GM23338 (cell line): ENCODE measurements around the gene LMO7. TPM values are rescaled to one million over a fixed set of nuclear protein-coding genes. Genes with fewer than 3 reads are reported as not detected.
"Not testable (repeated sequence)": the region's sequence is repeated elsewhere in the genome, so short reads cannot be mapped to it uniquely, and the experiment has no call there.

Experiments used
- ATAC-seq: fragments of 200-7000 bp; cut with Tn5 transposase; 3 replicates; pipeline ENCODE4 v1.9.1; 2020
- DNase-seq: peaks from one replicate; pipeline ENCODE4 v3.0.0-alpha.2; 2015; ENCODE audit warnings: low spot score
- H2AFZ ChIP-seq: fragments of 200-600 bp; sonication (generic); 2 replicates; pipeline ENCODE4 v1.8.0; 2016; ENCODE audit warnings: antibody characterized with exemption, mild to moderate bottlenecking, moderate library complexity
- H3F3A ChIP-seq: fragments of 200-600 bp; sonication (generic); replicated peaks from 2 replicates; pipeline ENCODE4 v1.8.0; 2017; ENCODE audit warnings: antibody characterized with exemption, mixed run types, low read depth
- H3K27ac ChIP-seq: fragments of 200-600 bp; sonication (generic); 2 replicates; pipeline ENCODE4 v1.6.1; 2016; ENCODE audit warnings: low read depth
- H3K27me3 ChIP-seq: fragments of 200-600 bp; sonication (generic); 2 replicates; pipeline ENCODE4 v1.8.0; 2016; ENCODE audit warnings: mild to moderate bottlenecking, mixed run types, moderate library complexity; ENCODE audit not compliant: insufficient read depth
- H3K36me3 ChIP-seq: fragments of 200-600 bp; sonication (generic); 2 replicates; pipeline ENCODE4 v1.8.0; 2016; ENCODE audit warnings: mild to moderate bottlenecking; ENCODE audit not compliant: insufficient read depth
- H3K4me1 ChIP-seq: fragments of 200-600 bp; sonication (generic); 2 replicates; pipeline ENCODE4 v1.8.0; 2016; ENCODE audit warnings: mild to moderate bottlenecking, moderate library complexity; ENCODE audit not compliant: insufficient read depth
- H3K4me2 ChIP-seq: fragments of 200-600 bp; sonication (generic); 2 replicates; pipeline ENCODE4 v1.7.1; 2017; ENCODE audit warnings: mixed run types
- H3K4me3 ChIP-seq: fragments of 200-600 bp; sonication (generic); 2 replicates; pipeline ENCODE4 v1.6.1; 2016; ENCODE audit warnings: mixed run types
- H3K79me2 ChIP-seq: fragments of 200-600 bp; sonication (generic); replicated peaks from 2 replicates; pipeline ENCODE4 v1.8.0; 2017; ENCODE audit warnings: mild to moderate bottlenecking; ENCODE audit not compliant: insufficient read depth
- H3K9me2 ChIP-seq: fragments of 200-600 bp; sonication (generic); 2 replicates; pipeline ENCODE4 v1.8.0; 2017; ENCODE audit not compliant: insufficient read depth
- H4K20me1 ChIP-seq: fragments of 200-600 bp; sonication (generic); replicated peaks from 2 replicates; pipeline ENCODE4 v1.8.0; 2017; ENCODE audit warnings: mild to moderate bottlenecking; ENCODE audit not compliant: insufficient read depth
- H3K27ac Mint-ChIP-seq: 2 replicates; pipeline ENCODE4 v1.8.0; 2020; ENCODE audit warnings: inconsistent platforms, mild to moderate bottlenecking, moderate library complexity, mixed read lengths
- H3K27me3 Mint-ChIP-seq: 3 replicates; pipeline ENCODE4 v1.8.0; 2022; ENCODE audit warnings: low read depth, mild to moderate bottlenecking, moderate library complexity, mixed read lengths, inconsistent platforms; ENCODE audit not compliant: insufficient read depth, poor library complexity
- H3K36me3 Mint-ChIP-seq: 3 replicates; pipeline ENCODE4 v1.8.0; 2021; ENCODE audit warnings: low read depth, mild to moderate bottlenecking, inconsistent platforms, moderate library complexity, mixed read lengths
- H3K4me1 Mint-ChIP-seq: 3 replicates; pipeline ENCODE4 v1.8.0; 2020; ENCODE audit warnings: mild to moderate bottlenecking, inconsistent platforms, mixed read lengths
- H3K4me3 Mint-ChIP-seq: 3 replicates; pipeline ENCODE4 v1.8.0; 2021; ENCODE audit warnings: moderate library complexity, mild to moderate bottlenecking, inconsistent platforms, mixed read lengths
- H3K9me3 Mint-ChIP-seq: 3 replicates; pipeline ENCODE4 v1.8.0; 2020; ENCODE audit warnings: moderate library complexity, mild to moderate bottlenecking, inconsistent platforms, mixed read lengths
- CREB1 ChIP-seq: fragments of 250-450 bp; sonication (Bioruptor Pico); IDR thresholded peaks from 2 replicates; pipeline ENCODE4 v1.5.0; 2020; ENCODE audit warnings: low read depth, mild to moderate bottlenecking, moderate library complexity
- ETS1 ChIP-seq: IDR thresholded peaks from 2 replicates; pipeline ENCODE4 v1.6.1; 2016; ENCODE audit warnings: antibody characterized with exemption
- EZH2 ChIP-seq: fragments of 200-600 bp; sonication (generic); IDR thresholded peaks from one replicate; pipeline ENCODE4 v1.8.0; 2017; ENCODE audit warnings: antibody characterized with exemption, mild to moderate bottlenecking, low read depth; ENCODE audit not compliant: unreplicated experiment
- JUNB ChIP-seq: IDR thresholded peaks from one replicate; pipeline ENCODE4 v1.6.1; 2016; ENCODE audit warnings: antibody characterized with exemption; ENCODE audit not compliant: unreplicated experiment
- NANOG ChIP-seq: IDR thresholded peaks from 2 replicates; pipeline ENCODE4 v1.6.1; 2016; ENCODE audit warnings: antibody characterized with exemption, borderline replicate concordance
- REST ChIP-seq: IDR thresholded peaks from one replicate; pipeline ENCODE4 v1.6.1; 2018; ENCODE audit warnings: antibody characterized with exemption; ENCODE audit not compliant: unreplicated experiment
- STAT1 ChIP-seq: IDR thresholded peaks from one replicate; pipeline ENCODE4 v1.6.1; 2016; ENCODE audit warnings: antibody characterized with exemption; ENCODE audit not compliant: unreplicated experiment
- ZNF331 ChIP-seq: fragments of 250-450 bp; sonication (Bioruptor Pico); IDR thresholded peaks from 2 replicates; pipeline ENCODE4 v1.5.0; 2020; ENCODE audit warnings: low read depth, mild to moderate bottlenecking, moderate library complexity
- polyA plus RNA-seq: library from polyadenylated mRNA; unstranded; fragments of >200 nt; fragmentation: Nextera tagmentation; extraction: Ambion mirVana; gene quantifications from 2 replicates; pipeline ENCODE4 v1.2.1, GENCODE V29; 2016
- total RNA-seq: library from RNA; depleted of rRNA; stranded (reverse); fragments of >200 nt; shearing (Covaris generic); gene quantifications from 2 replicates; pipeline ENCODE4 v1.2.3, GENCODE V29; 2014
- TF ChIP-seq, protein P1 (sequence below), 2 experiments: fragments of 200-600 bp in 1 of 2; sonication (generic) in 1 of 2; conservative IDR thresholded peaks; 2 replicates each; pipeline versions ENCODE4 v1.5.1 to v1.6.1; 2016 to 2017; ENCODE audit warnings: antibody characterized with exemption in 2 of 2, low read depth in 2 of 2, mild to moderate bottlenecking in 2 of 2, moderate library complexity in 1 of 2
- TF ChIP-seq, protein P2 (sequence below): fragments of 250-450 bp; sonication (Bioruptor Pico); IDR thresholded peaks from 2 replicates; pipeline ENCODE4 v1.5.0; 2020; ENCODE audit warnings: mild to moderate bottlenecking, moderate library complexity

The LMO7 gene
- total and polyA plus RNA-seq, 2 experiments from 2014 or later: 22.3 to 26.9 TPM

DNA sequence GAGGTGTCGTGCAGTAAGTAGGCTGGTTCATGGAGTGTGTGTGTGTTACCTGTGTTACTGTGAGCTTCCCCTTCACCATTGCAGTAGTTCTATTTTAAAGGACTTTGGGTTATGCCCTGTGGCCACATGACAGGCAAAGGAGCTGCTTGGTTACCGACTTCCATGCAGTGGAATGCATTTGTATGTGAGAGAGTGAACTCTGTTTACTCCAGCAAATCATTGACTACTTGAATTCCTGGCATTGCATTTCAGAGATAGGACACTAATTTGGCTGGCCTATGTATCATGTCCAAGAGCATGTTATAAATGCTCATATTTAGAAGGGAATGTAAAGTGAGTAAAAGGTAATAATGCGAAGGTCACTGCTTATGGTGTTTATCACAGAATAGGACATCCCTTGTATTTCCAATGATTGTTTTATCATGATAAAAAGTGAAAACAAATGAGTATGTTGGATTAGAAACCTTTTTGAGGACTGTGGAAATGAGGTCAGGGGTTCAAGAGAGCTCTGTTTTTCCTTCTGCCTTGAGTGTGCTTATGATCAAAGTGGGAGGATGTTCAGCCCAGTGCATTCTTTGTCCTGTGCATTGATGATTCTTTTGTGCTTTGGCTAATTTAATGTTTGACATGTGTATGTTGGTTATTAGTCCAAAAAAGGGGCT, 156.5 kb downstream of the LMO7 start:
- 0 out of 2 replicates have a peak, but pooled peaks cover 6% of the 10 kb centered on the region for H3K4me1 ChIP-seq
- no peak overlapping the region for H3K27ac Mint-ChIP-seq
- H2AFZ ChIP-seq: no peak overlapping the region
- no peak overlapping the region for H3K4me3 ChIP-seq
- ATAC-seq (no peak), DNase-seq (no peak)
- H3K36me3 Mint-ChIP-seq: peaks cover 13% of the 10 kb centered on the region; the same call in 2 of the 3 replicates
- no peaks in the 10 kb centered on the region for H3F3A ChIP-seq
- no peaks in the 10 kb centered on the region for H3K27me3 ChIP-seq
- no peaks in the 10 kb centered on the region for H3K27me3 Mint-ChIP-seq
- no peak for TF ChIP-seq REST
- TF ChIP-seq, protein P1, sequence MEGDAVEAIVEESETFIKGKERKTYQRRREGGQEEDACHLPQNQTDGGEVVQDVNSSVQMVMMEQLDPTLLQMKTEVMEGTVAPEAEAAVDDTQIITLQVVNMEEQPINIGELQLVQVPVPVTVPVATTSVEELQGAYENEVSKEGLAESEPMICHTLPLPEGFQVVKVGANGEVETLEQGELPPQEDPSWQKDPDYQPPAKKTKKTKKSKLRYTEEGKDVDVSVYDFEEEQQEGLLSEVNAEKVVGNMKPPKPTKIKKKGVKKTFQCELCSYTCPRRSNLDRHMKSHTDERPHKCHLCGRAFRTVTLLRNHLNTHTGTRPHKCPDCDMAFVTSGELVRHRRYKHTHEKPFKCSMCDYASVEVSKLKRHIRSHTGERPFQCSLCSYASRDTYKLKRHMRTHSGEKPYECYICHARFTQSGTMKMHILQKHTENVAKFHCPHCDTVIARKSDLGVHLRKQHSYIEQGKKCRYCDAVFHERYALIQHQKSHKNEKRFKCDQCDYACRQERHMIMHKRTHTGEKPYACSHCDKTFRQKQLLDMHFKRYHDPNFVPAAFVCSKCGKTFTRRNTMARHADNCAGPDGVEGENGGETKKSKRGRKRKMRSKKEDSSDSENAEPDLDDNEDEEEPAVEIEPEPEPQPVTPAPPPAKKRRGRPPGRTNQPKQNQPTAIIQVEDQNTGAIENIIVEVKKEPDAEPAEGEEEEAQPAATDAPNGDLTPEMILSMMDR (conservative IDR thresholded peaks at IDR 0.05; ENCODE audit: low read depth in 2 of 2): no peak
- TF ChIP-seq ETS1: no peak
- TF ChIP-seq STAT1: no peak
- TF ChIP-seq, protein P2, sequence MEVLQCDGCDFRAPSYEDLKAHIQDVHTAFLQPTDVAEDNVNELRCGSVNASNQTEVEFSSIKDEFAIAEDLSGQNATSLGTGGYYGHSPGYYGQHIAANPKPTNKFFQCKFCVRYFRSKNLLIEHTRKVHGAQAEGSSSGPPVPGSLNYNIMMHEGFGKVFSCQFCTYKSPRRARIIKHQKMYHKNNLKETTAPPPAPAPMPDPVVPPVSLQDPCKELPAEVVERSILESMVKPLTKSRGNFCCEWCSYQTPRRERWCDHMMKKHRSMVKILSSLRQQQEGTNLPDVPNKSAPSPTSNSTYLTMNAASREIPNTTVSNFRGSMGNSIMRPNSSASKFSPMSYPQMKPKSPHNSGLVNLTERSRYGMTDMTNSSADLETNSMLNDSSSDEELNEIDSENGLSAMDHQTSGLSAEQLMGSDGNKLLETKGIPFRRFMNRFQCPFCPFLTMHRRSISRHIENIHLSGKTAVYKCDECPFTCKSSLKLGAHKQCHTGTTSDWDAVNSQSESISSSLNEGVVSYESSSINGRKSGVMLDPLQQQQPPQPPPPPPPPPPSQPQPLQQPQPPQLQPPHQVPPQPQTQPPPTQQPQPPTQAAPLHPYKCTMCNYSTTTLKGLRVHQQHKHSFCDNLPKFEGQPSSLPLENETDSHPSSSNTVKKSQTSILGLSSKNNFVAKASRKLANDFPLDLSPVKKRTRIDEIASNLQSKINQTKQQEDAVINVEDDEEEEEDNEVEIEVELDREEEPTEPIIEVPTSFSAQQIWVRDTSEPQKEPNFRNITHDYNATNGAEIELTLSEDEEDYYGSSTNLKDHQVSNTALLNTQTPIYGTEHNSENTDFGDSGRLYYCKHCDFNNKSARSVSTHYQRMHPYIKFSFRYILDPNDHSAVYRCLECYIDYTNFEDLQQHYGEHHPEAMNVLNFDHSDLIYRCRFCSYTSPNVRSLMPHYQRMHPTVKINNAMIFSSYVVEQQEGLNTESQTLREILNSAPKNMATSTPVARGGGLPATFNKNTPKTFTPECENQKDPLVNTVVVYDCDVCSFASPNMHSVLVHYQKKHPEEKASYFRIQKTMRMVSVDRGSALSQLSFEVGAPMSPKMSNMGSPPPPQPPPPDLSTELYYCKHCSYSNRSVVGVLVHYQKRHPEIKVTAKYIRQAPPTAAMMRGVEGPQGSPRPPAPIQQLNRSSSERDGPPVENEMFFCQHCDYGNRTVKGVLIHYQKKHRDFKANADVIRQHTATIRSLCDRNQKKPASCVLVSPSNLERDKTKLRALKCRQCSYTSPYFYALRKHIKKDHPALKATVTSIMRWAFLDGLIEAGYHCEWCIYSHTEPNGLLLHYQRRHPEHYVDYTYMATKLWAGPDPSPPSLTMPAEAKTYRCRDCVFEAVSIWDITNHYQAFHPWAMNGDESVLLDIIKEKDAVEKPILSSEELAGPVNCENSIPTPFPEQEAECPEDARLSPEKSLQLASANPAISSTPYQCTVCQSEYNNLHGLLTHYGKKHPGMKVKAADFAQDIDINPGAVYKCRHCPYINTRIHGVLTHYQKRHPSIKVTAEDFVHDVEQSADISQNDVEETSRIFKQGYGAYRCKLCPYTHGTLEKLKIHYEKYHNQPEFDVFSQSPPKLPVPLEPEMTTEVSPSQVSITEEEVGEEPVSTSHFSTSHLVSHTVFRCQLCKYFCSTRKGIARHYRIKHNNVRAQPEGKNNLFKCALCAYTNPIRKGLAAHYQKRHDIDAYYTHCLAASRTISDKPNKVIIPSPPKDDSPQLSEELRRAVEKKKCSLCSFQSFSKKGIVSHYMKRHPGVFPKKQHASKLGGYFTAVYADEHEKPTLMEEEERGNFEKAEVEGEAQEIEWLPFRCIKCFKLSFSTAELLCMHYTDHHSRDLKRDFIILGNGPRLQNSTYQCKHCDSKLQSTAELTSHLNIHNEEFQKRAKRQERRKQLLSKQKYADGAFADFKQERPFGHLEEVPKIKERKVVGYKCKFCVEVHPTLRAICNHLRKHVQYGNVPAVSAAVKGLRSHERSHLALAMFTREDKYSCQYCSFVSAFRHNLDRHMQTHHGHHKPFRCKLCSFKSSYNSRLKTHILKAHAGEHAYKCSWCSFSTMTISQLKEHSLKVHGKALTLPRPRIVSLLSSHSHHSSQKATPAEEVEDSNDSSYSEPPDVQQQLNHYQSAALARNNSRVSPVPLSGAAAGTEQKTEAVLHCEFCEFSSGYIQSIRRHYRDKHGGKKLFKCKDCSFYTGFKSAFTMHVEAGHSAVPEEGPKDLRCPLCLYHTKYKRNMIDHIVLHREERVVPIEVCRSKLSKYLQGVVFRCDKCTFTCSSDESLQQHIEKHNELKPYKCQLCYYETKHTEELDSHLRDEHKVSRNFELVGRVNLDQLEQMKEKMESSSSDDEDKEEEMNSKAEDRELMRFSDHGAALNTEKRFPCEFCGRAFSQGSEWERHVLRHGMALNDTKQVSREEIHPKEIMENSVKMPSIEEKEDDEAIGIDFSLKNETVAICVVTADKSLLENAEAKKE (CRISPR knock-in tag): no peak
- TF ChIP-seq JUNB: no peak
- TF ChIP-seq ZNF331: no peak
- TF ChIP-seq CREB1 (CRISPR knock-in tag): no peak
- no peak for TF ChIP-seq EZH2
- no peak for TF ChIP-seq NANOG
- H3K79me2 ChIP-seq: no peaks in the 10 kb centered on the region
- no peak overlapping the region for H3K4me2 ChIP-seq
- no peaks in the 10 kb centered on the region for H3K9me3 Mint-ChIP-seq
- no peaks in the 10 kb centered on the region for H4K20me1 ChIP-seq
- no peaks in the 10 kb centered on the region for H3K36me3 ChIP-seq
- no peaks in the 10 kb centered on the region for H3K9me2 ChIP-seq
- H3K4me1 Mint-ChIP-seq: peaks cover 15% of the 10 kb centered on the region; the same call in 2 of the 3 replicates
- H3K4me3 Mint-ChIP-seq: no peak overlapping the region
- H3K27ac ChIP-seq: no peak overlapping the region

- not testable (repeated sequence) for H3K27ac ChIP-seq, H3F3A ChIP-seq, H3K4me2 ChIP-seq, H3K9me2 ChIP-seq, H2AFZ ChIP-seq, H3K4me3 ChIP-seq, H3K27ac Mint-ChIP-seq, H3K4me1 ChIP-seq, H4K20me1 ChIP-seq, ATAC-seq, H3K27me3 Mint-ChIP-seq, H3K27me3 ChIP-seq, H3K79me2 ChIP-seq, H3K9me3 Mint-ChIP-seq, H3K36me3 ChIP-seq, H3K4me3 Mint-ChIP-seq, DNase-seq
- H3K4me1 Mint-ChIP-seq: peaks cover 17% of the 10 kb centered on the region; the same call in 2 of the 3 replicates
- H3K36me3 Mint-ChIP-seq: peaks cover 14% of the 10 kb centered on the region; the same call in 2 of the 3 replicates
Measured at GRCh38 chr13:75793188-75793567, 157.0 kb downstream of the LMO7 start.
